Lung microvascular endothelial cell (primary cell): ENCODE measurements around the gene SCAMP2. TPM values are rescaled to one million over a fixed set of nuclear protein-coding genes. Genes with fewer than 3 reads are reported as not detected.

Experiments used
- DNase-seq, 2 donors: peaks; one replicate each; pipeline versions ENCODE4 v3.0.0 to v3.0.0-alpha.2; 2010; ENCODE audit warnings: low read depth in 2 of 2
- total RNA-seq: library from RNA; depleted of rRNA; stranded (reverse); fragments of >200 nt; gene quantifications from 2 replicates; pipeline ENCODE4 v1.2.1, GENCODE V29; 2014

SCAMP2 gene
- total RNA-seq, 1 donor from 2014 or later, result 19.2 TPM

- DNase-seq, result peak in 1 of 2 donors; percentile 33
Measured at GRCh38 chr15:74863239-74864056, 9.7 kb downstream of the SCAMP2 start.

DNA sequence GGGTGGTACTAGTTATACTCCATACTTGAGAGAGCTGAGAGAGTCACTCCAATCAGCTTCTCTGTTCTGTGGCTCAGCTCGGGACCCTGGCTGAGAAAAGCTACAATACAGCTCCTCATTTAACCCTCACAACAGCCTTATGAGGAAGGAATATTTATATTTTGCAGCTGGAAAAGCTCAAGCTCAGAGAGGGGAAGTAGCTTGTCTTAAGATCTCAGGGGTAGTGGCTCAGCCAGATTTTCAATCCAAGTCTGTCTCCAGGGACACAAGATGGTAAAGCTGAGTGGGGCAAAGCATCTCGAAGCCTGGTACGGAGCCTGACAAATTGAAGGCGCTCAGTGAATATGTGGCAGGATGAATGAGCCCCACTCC lies 14.8 kb downstream of the SCAMP2 start:
- DNase-seq, result no peak

- DNase-seq, result no peak
Measured at GRCh38 chr15:74857671-74858368, 15.3 kb downstream of the SCAMP2 start.

GRCh38 chr15:74857082-74857655 lies 16.0 kb downstream of the SCAMP2 start:
- DNase-seq, result no peak

- no peak for DNase-seq
Measured at GRCh38 chr15:74856537-74856936, 16.6 kb downstream of the SCAMP2 start.

GRCh38 chr15:74855857-74856256 lies 17.3 kb downstream of the SCAMP2 start:
- DNase-seq, result no peak

GRCh38 chr15:74854453-74855022 lies 18.6 kb downstream of the SCAMP2 start:
- no peak for DNase-seq

DNA sequence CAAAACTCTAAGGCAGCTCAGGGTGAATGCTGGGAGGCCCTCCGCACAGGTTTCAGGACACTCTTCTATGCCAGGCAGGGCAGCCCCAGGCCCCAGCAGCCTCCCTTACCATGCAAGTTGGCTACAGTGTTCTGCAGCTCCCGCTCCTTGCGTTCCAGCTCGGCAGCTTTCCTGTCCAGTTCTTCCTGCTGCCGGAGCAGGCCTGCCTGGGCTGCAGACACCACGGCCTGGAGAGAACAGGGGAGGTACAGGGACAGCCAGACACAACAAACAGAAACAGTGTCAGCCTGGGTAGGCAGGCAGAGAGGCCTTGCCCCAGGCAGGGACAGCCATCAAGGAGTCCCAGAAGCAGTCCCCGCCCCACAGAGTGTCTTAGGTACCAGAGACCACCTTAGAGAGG lies 21.2 kb downstream of the SCAMP2 start:
- no peak for DNase-seq

DNA sequence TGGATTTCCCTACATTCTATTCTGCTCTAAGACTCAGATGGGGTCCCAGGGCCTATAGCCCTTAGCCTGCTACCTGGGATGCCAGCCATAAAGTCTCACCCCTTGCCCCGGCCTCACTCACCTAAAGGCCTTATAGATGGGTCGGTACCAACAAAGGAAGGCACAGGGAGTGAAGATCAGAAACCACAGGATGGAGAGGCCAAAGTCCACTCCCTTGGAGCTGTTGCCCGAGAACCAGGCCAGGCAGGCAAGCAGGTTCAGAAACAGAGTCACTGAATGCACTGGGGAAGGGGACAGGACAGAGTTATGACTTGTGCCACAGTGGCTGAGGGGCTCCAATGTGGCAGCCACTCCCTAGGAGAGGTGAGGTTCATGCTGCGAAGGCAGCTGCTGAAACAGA lies 22.8 kb downstream of the SCAMP2 start:
- DNase-seq, result no peak

DNA sequence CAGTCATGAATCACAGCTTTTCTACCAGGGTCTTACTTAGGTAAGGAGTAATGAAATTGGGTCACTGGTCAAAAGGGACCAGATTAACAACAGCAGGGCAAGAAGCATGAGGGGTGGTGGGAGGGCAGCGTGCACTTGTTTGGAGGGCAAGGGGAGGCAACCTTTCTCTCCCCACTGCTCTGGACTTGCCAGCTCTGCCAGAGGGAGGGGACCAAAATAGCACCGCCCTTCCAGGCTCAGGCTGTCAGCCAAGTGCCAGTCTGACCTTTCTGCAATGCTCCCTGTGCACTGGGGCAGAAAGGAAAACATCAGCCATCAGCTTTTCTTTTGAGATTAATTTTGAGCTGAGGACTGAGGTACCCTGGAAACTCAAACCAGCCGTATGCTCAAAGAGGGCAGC lies 25.7 kb downstream of the SCAMP2 start:
- DNase-seq, result no peak

DNA sequence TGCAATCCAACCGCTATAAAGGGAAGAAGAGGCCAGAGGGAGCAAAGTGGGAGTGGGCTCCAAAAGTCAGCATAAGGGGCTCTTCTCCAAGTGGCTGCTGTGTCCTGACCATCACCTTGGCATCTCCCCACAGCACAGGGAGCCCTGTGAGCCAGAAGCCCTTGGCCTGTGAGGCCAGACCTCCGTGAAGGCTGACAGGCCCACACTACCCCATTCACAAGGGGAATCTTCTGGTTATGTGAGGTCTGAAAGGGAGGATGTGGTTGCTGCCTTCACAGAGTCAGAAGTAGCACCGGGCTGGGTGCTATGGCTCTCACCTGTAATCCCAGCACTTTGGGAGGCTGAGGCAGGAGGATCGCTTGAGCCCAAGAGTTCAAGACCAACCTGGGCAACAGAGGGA lies 27.6 kb downstream of the SCAMP2 start:
- DNase-seq, result no peak

DNA sequence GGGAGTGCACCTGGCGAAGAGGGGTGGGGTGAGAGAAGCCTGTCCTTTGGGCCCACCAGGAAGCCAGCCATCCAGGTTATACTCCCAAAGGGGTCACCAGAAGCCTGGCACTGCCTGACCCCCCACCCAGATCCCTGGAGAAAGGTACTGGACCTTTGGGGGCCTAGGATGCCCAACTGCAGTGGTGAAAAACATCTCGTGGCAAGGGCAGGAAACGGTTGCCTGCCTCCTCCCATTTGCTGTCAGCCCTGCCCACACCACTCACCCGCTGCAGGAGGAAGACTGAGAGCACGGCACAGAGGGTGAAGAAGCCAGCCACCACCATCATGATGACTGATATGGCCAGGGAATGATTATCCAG lies 28.0 kb downstream of the SCAMP2 start:
- no peak for DNase-seq

- no peak for DNase-seq
Measured at GRCh38 chr15:74844319-74845207, 28.6 kb downstream of the SCAMP2 start.

DNA sequence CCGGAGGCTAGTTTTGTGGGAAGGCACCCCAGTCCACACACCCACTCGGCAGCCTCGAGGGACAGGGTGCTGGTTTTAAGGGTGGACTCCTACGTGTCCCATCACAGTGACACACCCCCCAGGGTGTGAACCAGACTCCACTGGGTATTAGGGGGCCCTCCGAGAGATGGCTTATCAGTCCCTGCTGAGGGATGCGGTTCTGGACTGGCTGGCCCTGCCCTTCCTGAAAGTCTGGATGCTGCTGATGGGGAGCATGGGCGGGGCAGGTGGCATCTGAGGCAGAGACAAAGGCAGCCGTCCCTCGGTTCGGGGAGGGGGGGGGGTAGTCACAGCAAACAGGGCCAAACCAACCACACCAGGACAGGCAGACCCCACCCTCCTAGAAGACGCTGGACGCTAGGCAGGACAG lies 29.3 kb downstream of the SCAMP2 start:
- DNase-seq, result no peak

DNA sequence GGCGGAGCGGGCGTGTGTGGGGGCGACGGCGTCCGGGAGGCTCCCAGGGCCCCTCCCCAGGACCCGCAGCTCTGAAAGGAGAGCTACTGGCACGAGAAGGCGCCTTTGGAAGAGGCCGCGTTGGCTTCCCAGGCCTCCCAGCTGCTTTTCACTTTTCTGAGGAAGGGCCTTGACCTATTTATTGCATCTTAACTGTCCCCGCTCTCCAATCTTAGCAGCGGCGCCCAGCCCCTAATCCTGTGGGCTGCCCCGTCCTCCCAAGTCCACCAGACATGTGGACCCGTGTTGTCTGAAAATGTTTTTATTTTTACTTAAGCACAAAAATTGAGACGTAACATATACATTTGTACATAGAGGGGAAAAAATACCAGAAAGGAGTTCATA lies 29.7 kb downstream of the SCAMP2 start:
- no peak for DNase-seq

GRCh38 chr15:74842581-74843444 lies 30.4 kb downstream of the SCAMP2 start, which contains the start of gene ULK3:
TSS of gene ULK3 (minus strand) at chr15:74843156. CDS start at chr15:74843105, 51 bp downstream.
- DNase-seq, result peak; percentile 86 to 87

GRCh38 chr15:74841891-74842373 lies 31.2 kb downstream of the SCAMP2 start:
- no peak for DNase-seq

DNA sequence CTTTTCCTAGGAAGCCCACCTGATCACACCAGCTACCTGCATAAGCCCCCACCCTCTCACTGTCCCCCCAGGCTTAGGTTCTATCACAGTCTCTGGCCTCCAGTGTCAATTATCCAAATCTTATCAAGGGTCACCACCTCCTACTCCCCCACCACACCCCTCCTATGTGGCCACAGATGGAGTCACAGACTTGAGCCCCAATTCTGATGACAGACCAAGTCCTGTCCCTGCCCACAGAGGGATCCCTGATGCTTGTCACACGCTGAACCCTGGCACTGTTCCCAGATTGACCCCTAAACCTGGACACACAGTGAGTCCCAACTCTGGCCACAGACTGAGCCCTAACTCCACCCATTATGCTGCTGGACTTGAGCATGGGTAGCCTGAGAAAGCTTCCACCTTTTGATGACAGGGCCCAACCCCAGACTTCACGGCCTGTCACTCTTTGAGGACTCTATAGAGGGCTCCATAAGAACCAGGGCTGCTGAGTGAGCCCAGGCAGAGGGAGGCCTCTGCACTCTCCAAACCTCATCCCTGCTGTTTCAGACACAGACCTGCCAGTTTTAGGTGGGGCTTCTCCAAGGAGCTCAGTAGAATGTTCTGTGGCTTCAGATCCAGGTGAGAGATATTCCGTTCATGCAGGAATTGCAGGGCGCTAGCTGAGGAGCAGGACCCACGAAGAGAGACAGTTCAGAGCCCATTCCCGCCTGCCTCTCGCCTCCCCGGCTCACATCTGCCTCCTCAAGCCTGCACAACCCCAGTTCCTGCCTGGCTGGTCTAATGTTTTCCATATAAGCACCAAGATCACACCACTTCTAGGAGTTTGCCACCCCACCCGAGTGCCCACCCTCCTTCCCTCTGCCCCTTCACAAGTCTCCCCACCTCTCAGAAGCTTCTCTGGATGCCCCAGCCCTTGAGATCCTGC lies 32.1 kb downstream of the SCAMP2 start:
- DNase-seq, result no peak
